GM12873 (cell line): ENCODE results near the gene RELT.

Experiments
- TF ChIP-seq, protein P1 (sequence below): IDR thresholded peaks from 2 replicates; pipeline ENCODE4 v1.5.1; 2012; ENCODE audit warnings: low read depth, mild to moderate bottlenecking, moderate library complexity, low read length, control low read depth; ENCODE audit not compliant: insufficient read depth; ENCODE audit errors: missing control alignments

The RELT gene

GRCh38 chr11:73410627-73411026 is 34.4 kb downstream of the RELT start:
- TF ChIP-seq, protein P1, sequence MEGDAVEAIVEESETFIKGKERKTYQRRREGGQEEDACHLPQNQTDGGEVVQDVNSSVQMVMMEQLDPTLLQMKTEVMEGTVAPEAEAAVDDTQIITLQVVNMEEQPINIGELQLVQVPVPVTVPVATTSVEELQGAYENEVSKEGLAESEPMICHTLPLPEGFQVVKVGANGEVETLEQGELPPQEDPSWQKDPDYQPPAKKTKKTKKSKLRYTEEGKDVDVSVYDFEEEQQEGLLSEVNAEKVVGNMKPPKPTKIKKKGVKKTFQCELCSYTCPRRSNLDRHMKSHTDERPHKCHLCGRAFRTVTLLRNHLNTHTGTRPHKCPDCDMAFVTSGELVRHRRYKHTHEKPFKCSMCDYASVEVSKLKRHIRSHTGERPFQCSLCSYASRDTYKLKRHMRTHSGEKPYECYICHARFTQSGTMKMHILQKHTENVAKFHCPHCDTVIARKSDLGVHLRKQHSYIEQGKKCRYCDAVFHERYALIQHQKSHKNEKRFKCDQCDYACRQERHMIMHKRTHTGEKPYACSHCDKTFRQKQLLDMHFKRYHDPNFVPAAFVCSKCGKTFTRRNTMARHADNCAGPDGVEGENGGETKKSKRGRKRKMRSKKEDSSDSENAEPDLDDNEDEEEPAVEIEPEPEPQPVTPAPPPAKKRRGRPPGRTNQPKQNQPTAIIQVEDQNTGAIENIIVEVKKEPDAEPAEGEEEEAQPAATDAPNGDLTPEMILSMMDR: no peak

DNA sequence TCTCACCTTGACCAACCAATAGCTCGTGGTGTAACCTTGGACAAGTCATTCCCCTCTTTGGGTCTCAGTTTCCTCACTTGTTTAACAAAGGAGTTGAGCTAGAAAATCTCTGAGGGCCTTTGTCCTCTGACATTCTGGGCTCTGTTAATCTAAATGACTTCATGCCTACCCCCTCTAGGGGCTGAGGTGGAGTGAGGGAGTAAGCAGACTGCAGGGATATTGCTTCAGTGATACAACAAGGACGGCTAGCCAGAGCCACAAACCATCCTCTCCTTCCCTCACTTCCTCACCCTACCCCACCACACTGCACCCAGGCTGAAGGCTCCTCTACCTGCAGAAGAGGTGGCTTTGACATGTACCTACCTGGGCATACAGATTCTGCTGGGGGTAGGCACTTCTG is 34.8 kb downstream of the RELT start:
- TF ChIP-seq, protein P1: no peak

DNA sequence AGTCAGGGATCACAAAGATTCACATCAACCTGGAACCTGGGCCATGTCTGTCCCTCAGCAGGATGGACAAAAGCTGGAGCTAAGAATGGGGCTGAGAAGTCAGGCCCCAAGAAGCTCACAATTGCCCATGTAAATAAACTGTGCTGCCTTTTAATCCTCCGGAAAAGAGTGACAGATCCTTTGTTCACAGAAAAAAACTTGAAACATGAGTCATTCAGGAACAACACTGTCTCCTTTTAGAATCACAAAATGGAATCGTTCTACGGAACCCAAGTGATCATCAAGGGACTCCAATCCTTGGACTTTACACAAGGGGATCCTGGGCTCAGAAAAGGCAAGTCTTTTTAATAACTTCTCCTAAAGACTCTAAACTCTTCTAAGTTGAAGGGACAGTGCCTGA is 36.1 kb downstream of the RELT start:
- TF ChIP-seq, protein P1: no peak

- TF ChIP-seq, protein P1: no peak
Measured at GRCh38 chr11:73413256-73413655, 37.1 kb downstream of the RELT start.

DNA sequence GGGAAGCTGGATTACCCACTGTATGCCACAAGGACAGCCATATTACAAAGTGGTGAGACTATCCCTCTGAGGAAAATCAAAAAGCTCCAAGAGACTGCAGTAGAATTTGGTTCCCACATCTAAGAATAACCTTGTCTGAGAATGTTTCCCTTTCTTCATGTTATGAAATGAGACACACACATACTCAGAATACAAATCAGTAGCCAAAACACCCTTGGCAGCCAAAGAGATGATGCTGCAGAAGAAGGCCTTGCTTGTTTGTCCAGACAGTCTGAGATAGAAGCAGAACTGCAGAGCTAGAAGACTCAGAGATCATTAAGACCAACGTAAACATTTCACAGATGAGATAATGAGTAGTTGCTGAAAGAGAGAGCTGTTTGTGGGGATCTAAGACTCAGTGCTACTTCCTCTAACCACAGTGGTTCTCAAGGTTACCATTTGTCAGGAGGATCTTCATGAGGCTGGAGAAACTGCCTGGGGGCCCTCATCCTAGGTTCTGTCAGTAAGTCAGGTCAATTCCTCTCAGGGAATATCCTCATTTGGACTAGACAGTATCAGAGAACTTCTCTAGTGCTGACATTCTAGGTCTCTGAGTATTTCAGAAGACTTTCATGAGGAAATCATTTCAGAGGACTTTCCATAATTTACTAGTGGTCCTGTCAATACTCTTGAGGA is 38.9 kb downstream of the RELT start:
- TF ChIP-seq, protein P1: no peak

DNA sequence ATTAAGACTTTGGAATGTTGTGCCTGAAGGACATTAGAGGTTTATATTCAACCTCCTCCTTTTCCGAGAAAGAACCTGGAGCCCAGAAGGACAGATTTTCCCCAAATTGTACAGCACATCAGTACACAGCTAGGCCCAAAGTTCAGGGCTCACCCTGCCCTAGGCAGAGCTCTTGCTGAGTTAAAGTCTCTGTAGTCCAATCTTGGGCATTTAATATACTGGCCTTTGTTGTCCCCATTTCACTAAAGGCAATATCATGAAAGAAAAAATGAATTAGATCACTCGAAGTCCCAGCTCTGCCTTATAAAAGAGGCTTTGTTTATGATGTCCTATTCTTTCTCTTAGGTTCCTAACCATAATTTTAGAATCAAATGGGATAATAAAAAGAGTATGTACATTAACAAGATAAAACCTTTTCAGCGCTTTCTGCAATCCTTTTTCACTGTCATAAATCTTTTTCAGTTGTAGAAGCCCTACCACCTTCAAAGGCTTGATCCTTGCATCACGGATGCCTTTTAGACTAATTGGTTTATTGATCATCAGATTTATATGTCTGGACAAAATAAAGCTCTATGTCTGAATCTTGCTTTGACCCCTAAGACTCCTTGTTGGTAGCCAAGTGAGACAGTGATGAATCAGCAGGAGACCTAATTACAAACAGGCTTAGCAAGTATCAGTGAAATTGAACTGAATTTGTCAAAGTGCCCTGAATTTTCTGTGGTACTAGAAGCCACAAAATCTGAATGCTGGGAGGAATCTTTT is 39.8 kb downstream of the RELT start:
- TF ChIP-seq, protein P1: no peak

DNA sequence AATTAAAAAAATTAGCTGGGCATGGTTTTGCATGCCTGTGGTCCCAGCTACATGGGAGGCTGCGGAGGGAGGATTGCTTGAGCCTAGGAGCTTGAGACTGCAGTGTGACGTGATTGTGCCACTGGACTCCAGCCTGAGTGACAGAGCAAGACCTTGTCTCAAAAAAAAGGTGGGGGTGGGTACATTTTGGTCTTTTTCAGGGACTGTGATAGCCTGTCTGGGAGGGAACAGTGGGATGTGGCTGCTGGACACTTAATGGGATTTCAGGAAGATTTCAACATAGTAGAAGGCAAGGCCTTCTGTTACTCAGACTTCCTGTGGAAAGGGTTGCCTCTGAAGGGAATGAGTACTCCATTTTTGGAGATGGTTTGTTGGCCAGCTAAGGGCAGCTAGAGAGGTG is 40.6 kb downstream of the RELT start:
- TF ChIP-seq, protein P1: no peak
